ENCODE results near the gene ZNF202.

GRCh38 chr11:123696183-123696582 lies 45.3 kb downstream of the ZNF202 start:
- TF ChIP-seq, protein P1, sequence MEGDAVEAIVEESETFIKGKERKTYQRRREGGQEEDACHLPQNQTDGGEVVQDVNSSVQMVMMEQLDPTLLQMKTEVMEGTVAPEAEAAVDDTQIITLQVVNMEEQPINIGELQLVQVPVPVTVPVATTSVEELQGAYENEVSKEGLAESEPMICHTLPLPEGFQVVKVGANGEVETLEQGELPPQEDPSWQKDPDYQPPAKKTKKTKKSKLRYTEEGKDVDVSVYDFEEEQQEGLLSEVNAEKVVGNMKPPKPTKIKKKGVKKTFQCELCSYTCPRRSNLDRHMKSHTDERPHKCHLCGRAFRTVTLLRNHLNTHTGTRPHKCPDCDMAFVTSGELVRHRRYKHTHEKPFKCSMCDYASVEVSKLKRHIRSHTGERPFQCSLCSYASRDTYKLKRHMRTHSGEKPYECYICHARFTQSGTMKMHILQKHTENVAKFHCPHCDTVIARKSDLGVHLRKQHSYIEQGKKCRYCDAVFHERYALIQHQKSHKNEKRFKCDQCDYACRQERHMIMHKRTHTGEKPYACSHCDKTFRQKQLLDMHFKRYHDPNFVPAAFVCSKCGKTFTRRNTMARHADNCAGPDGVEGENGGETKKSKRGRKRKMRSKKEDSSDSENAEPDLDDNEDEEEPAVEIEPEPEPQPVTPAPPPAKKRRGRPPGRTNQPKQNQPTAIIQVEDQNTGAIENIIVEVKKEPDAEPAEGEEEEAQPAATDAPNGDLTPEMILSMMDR (IDR thresholded peaks at IDR 0.05; ENCODE audit: insufficient read depth, low read depth, low read length) = no peak
- TF ChIP-seq EZH2 (IDR thresholded peaks at IDR 0.05; ENCODE audit: insufficient read depth, low read length) = no peak
